CD4-positive, alpha-beta T cell treated with Interleukin-12 subunit alpha and Interleukin-12 subunit beta, for 1 hour (primary cell): ENCODE data around the gene CTLA4.

Experiments used
- DNase-seq: peaks from one replicate; pipeline ENCODE4 v3.0.0-alpha.2; 2020

The CTLA4 gene

GRCh38 chr2:203867561-203868200 is at the start of gene CTLA4:
Gene CTLA4, plus strand, starts transcription at chr2:203867771. Its CDS starts 172 bp downstream, at chr2:203867943.
- peak; percentile 62 for DNase-seq

DNA sequence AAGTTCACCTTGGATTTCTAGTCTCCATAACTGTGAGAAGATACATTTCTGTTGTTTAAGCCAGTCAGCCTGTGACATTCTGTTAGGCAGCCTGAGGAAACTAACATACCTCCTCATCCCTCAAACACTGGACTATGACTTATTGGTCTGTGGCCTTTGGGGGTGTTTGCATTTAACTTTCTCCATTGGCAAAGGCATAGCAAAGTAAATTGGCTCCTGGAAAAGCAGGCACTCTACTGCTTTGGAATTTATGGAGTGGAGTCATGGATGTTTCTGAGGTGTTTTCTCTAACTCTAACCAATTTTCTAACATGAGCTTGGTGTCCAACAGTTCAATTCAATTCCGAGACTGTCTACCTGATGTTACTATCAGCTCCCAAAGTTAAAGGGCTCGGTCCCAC is 48.9 kb upstream of the CTLA4 start:
- no peak for DNase-seq

GRCh38 chr2:203819434-203820133 is 48.0 kb upstream of the CTLA4 start:
- DNase-seq = no peak

DNA sequence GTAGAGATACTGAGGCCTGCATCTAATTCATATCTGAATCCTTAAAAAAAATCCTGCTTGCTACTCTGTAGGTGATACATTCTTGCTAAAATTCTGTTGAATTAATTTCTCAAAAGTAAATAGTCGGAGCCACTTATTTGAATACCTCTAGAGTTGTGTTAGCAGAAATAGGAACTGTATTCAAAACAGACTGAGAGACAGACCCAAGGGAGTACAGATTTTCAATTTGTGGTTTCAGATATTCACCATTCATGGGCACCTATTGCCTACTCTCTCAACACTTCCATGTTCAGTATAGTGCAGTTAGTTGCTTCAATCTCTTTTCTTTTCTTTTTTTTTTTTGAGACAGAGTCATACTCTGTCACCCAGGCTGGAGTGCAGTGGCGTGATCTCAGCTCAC is 46.6 kb upstream of the CTLA4 start:
- DNase-seq = no peak

DNA sequence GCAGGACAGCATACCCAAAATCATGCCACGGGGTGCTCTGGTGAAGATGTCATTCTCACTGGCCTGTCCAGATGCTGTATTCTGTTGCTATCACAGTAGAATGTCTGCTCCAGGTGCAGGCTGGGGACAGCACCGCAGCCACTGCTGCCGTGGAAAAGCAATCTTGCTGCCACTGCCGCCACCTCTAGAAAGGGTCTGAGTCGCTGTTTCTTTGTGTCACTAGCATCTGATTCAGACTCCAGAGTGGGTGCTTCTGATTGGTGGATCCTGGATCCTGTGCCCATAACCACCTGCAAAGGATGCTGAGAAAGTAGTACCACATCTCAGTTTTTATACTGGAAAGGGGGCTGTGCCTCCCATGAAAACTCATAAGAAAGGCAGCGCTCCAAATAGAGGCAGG is 45.3 kb upstream of the CTLA4 start:
- DNase-seq = no peak

DNA sequence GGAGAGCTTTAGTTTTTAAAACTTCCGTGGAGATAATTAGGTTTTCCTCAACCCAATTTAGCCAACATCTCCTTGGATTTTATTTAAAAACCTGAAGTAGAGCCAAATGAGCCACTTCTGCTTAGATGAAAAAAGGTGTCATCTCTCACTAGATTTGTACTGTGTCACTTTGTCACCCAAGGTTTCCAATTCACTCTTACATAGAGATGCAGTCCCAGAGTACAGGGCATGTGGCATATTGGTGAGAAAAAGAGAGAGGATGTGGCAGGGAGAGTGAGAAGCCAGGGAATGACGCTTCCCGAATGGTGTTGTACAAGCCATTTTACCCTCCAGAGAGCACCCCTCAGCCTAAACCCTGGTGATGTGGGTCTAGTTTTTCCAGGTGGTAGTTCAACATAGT is 44.4 kb upstream of the CTLA4 start:
- no peak for DNase-seq

- no peak for DNase-seq
These were observed 43.5 kb upstream of the CTLA4 start for GRCh38 chr2:203824057-203824456.

DNA sequence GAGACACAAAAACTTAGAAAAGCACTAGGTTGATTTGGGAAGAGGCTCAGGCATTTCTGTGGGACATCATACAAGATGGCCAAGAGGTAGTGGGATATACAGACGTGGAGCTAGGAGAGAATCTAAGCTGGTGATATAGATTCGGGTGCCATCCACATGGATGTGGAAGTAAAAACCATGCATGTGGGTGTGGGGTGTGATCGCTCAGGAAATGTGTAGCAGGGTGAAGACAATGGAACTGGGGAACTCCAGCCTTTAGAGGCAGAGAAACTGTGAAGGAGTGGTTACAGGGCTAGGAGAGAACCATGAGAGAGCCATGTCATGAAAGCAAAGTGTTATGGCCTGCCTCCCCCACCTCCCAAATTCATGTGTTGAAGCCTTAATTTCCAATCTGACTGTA is 43.0 kb upstream of the CTLA4 start:
- no peak for DNase-seq

- DNase-seq = no peak
These were observed 40.9 kb upstream of the CTLA4 start for GRCh38 chr2:203826704-203827103.

DNA sequence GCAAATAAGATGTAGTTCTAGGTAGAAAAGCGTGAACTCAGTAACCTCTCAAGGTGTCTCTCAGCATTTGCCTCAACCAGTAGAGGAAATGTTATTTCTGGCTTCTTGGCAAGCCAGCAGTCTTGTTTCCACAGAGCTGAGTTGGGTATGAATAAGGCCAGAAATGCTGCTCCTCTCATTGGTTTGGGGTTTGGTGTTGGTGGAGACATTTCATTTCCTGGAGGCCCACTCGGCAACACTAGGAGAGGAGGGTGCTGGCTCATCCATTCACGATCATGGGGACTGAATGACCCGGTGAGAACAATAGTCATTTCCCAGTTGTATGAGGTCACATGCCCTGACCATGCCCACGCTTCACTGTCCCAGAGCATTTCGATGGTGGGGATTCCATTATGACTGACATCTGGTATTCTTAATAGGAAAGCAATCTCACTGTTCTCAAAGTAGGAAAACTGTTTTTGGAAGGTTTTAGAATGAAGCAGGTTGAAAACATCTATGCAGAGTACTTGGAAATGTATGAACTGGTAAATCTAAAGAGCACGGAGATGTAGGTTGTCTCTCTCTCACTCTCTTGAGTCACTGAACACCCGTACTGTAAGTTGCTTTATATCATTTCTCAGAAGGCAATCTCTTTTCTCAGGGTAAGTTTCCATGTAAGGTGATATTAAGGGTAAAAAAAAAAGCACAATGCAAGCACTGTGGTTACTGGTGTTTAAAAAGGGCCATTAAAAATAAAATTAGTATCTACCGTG is 37.1 kb upstream of the CTLA4 start:
- DNase-seq = no peak

DNA sequence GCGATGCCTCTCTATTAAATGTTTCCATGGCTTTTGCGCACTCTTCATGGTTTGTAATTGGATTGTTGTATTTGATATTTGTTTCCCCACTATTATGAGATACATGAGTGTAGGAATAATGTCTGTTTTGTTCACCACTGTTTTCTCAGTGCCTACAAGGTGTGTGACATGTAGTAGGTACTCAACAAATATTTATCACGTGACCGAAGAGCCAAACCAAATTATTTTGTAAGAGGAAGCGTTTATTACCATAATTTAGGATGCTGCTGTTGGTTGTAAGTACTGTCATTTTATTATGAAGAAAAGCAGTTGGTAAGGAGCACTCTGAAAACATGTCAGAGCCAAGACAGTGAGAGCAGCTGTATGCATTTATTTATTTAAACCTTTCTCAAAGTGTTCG is 32.2 kb upstream of the CTLA4 start:
- no peak for DNase-seq

DNA sequence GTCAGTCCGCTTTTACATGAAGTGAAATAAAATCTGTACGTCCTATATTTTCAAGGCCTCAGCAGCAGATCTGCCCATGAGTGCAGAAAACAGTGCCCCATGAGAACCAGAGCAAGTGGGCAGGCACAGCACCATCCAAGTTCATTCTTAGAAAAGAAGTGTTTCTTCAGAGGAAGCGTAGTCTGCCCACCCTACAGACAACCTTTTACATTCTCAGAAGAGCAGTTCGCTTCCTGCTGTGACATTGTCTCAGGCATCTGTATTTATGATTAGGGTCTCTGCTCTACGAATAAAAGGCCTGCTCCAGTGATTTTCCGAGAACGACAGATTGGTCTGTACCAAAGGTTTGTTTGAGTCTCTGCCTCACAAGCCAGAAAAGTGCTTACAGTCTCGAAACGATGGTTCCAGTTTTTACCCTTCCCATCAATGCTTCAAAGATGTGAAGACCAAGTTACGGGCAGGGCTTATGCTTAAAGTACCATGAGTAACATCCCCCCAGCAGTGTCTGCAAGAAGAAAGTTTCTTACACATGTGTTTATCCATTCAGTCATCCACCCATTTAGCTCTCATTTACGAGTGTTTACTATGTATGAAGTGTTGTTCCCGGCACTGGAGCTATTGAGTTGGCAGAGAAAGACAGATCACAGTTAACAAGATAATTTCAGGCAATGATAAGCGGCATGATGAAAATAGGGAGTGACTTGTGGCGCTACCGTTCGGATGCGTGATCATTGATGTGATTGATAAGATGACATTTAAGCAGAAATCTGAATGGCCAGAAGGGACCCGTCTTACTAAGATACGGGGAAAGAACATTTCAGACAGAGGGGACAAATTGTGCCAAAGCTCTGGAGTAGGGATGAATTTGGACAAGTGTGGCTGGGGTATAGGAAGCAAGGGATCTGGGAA is 31.4 kb upstream of the CTLA4 start:
- no peak for DNase-seq

DNA sequence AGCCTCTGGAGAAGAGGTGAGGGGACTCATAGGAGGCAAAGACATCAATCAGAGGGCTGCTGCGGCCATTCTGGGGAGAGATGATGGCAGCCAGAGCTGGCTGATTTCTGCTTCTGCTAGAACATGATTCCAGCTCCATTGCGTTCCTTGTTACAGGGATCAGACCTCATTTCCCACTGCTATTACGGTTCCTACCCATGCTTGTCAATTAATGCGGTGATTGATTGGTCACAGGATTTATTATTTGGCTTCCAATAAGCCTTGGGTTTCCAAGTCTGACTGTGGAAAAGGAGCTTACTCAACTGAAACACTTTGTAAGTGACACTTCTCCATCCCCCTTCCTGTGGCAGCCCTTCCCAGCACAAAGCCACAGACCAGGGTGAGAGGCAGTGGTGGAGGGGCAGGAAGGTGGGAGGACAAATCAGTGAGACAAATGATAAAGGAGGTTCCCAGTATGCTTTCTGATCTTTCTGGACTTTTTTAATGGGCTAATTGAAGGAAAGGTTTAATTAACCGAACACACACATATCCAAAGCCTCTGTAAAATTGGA is 26.8 kb upstream of the CTLA4 start:
- no peak for DNase-seq

- DNase-seq = no peak
These were observed 25.9 kb upstream of the CTLA4 start for GRCh38 chr2:203841654-203842053.

- no peak for DNase-seq
These were observed 25.2 kb upstream of the CTLA4 start for GRCh38 chr2:203842373-203842772.

GRCh38 chr2:203846490-203847105 is 21.0 kb upstream of the CTLA4 start:
- no peak for DNase-seq

DNA sequence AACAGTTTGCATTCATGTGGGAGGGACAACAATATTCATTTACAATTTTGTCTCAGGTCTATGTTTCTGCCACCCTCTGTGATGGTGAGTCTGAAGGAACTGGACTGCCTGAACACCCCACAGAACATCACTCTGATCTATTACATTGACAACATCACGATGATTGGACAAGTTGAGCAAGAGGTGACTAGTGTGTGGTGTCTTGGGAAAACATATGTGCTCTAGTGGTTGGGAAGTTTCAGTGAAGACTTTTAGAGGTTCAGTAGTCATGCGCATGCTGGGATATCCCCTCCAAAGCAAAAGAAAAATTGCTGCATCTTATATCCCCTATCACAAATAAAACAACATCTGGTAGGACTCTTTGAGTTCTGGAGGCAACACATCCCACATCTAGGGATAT is 18.6 kb upstream of the CTLA4 start:
- no peak for DNase-seq

GRCh38 chr2:203852760-203853159 is 14.8 kb upstream of the CTLA4 start:
- DNase-seq = no peak

DNA sequence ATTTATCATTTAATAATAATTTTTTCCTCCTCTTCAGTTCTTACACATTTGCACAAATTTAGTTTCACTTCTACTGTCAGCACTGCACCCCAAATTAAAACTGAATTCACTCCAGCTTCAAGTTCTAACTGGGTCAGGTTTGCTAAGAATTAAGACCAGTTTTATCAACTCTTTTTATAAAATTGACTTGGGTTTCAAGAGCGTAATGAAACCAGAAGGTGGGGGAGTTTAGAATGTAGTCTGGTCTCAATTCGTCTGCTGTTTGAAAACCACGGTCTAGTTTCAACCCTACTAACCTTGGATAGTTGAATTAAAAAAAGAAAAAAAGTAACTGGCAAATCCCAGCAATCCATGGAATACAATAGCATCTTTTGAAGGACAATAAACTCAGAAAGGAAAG is 14.3 kb upstream of the CTLA4 start:
- no peak for DNase-seq

GRCh38 chr2:203853722-203854121 is 13.8 kb upstream of the CTLA4 start:
- DNase-seq = no peak

GRCh38 chr2:203855274-203855673 is 12.3 kb upstream of the CTLA4 start:
- DNase-seq = no peak

GRCh38 chr2:203857656-203858055 is 9.9 kb upstream of the CTLA4 start:
- DNase-seq = no peak
